OCI-LY7 (cell line): ENCODE measurements around the gene CTTNBP2NL. TPM values are rescaled to one million over a fixed set of nuclear protein-coding genes. Genes with fewer than 3 reads are reported as not detected.

Experiments
- BruUV-seq: library from RNA; stranded (reverse); fragments of 400-500 nt; replicated peaks from 2 replicates; lab custom pipeline; 2021; lab: Mats Ljungman, UMichigan
- CTCF ChIA-PET: fragments of 300-600 bp; sonication (Branson Sonifier 250); formaldehyde crosslinking; loops from one replicate; lab custom pipeline; 2022; ENCODE audit warnings: antibody characterized with exemption; ENCODE audit not compliant: unreplicated experiment; lab: Charles Lee
- POLR2A ChIA-PET: fragments of 300-600 bp; sonication (Branson Sonifier 250); formaldehyde crosslinking; loops from one replicate; lab custom pipeline; 2022; ENCODE audit warnings: antibody characterized with exemption; lab: Charles Lee
- DNase-seq: peaks from one replicate; pipeline ENCODE4 v3.0.0-alpha.2; 2015; ENCODE audit warnings: low spot score
- H2AFZ ChIP-seq: fragments of 200-600 bp; sonication (generic), shearing (Covaris generic); 2 replicates; pipeline ENCODE4 v1.6.1; 2014; ENCODE audit warnings: mild to moderate bottlenecking, antibody characterized with exemption, low read length, moderate library complexity
- H3K27ac ChIP-seq: fragments of 200-600 bp; sonication (generic); 2 replicates; pipeline ENCODE4 v1.5.1; 2014; ENCODE audit warnings: mixed run types, low read depth, mild to moderate bottlenecking, moderate library complexity, low read length, inconsistent platforms; ENCODE audit not compliant: poor library complexity, severe bottlenecking
- H3K36me3 ChIP-seq: fragments of 200-600 bp; sonication (generic); 2 replicates; pipeline ENCODE4 v1.6.1; 2014; ENCODE audit warnings: mild to moderate bottlenecking, antibody characterized with exemption, low read length, moderate library complexity, mixed read lengths; ENCODE audit not compliant: insufficient read depth
- H3K4me1 ChIP-seq: fragments of 200-600 bp; sonication (generic); 2 replicates; pipeline ENCODE4 v1.5.1; 2014; ENCODE audit warnings: mild to moderate bottlenecking, low read length; ENCODE audit not compliant: insufficient read depth, poor library complexity, severe bottlenecking
- H3K4me2 ChIP-seq: fragments of 200-600 bp; sonication (generic); 2 replicates; pipeline ENCODE4 v1.6.1; 2014; ENCODE audit warnings: mild to moderate bottlenecking, low read length
- H3K4me3 ChIP-seq: fragments of 200-600 bp; sonication (generic); 2 replicates; pipeline ENCODE4 v1.5.1; 2014; ENCODE audit warnings: mild to moderate bottlenecking, low read depth, low read length; ENCODE audit not compliant: poor library complexity, severe bottlenecking
- H3K79me2 ChIP-seq: fragments of 200-600 bp; sonication (generic); 2 replicates; pipeline ENCODE4 v1.6.1; 2016; ENCODE audit warnings: low read depth, mild to moderate bottlenecking, low read length, moderate library complexity, mixed read lengths; ENCODE audit not compliant: insufficient read depth
- H3K9me2 ChIP-seq: fragments of 200-600 bp; sonication (generic); 2 replicates; pipeline ENCODE4 v1.6.1; 2016; ENCODE audit warnings: mild to moderate bottlenecking, low read length, mixed read lengths; ENCODE audit not compliant: insufficient read depth
- H3K9me3 ChIP-seq: fragments of 200-600 bp; sonication (generic); 2 replicates; pipeline ENCODE4 v1.6.1; 2014; ENCODE audit warnings: mild to moderate bottlenecking, mixed run types, low read length, mixed read lengths
- H4K20me1 ChIP-seq: fragments of 200-600 bp; sonication (generic); 2 replicates; pipeline ENCODE4 v1.6.1; 2014; ENCODE audit warnings: mild to moderate bottlenecking, antibody characterized with exemption, low read length, moderate library complexity, mixed read lengths; ENCODE audit not compliant: insufficient read depth
- CTCF ChIP-seq: fragments of 200-600 bp; sonication (generic); conservative IDR thresholded peaks from 2 replicates; pipeline ENCODE4 v1.5.1; 2014; ENCODE audit warnings: mild to moderate bottlenecking, antibody characterized with exemption, low read length, moderate library complexity, mixed read lengths
- EZH2phosphoT487 ChIP-seq: fragments of 200-600 bp; sonication (generic); IDR thresholded peaks from 2 replicates; pipeline ENCODE4 v1.6.1; 2018; ENCODE audit warnings: low read depth, borderline replicate concordance, mild to moderate bottlenecking, mixed run types, antibody characterized with exemption, low read length, moderate library complexity, mixed read lengths
- intact Hi-C: fragments of 100-400 bp; cut with micrococcal nuclease; formaldehyde crosslinking; loops from one replicate; pipeline ENCODE4 v1.10.0; 2022; ENCODE audit not compliant: unreplicated experiment
- total RNA-seq, 2 experiments: library from RNA; depleted of rRNA in 1 of 2; stranded (reverse); fragments of >200 nt in 1 of 2; shearing (Covaris generic) in 1 of 2; gene quantifications; 2 replicates each; pipeline ENCODE4 v1.2.3, GENCODE V29; 2014 to 2022

CTTNBP2NL gene
- total RNA-seq, 2 experiments from 2014 or later: 1.5 to 8.7 TPM

GRCh38 chr1:112380356-112380755 is 15.7 kb upstream of the CTTNBP2NL start:
- H3K27ac ChIP-seq: no peak overlapping the region
- no peak overlapping the region for H2AFZ ChIP-seq
- TF ChIP-seq CTCF (no peak), EZH2phosphoT487 (no peak)
- no peak for DNase-seq
- H3K4me1 ChIP-seq: no peaks in the 10 kb centered on the region
- H3K9me3 ChIP-seq: no peaks in the 10 kb centered on the region
- POLR2A ChIA-PET: interaction anchor here (0.6 kb wide), 1 partner anchor 259 kb away, joined by 5 read pairs; no protein-coding TSS in a partner anchor
- H3K36me3 ChIP-seq: no peaks in the 10 kb centered on the region
- no peaks in the 10 kb centered on the region for H3K79me2 ChIP-seq
- CTCF ChIA-PET: interaction anchor here (0.7 kb wide), 1 partner anchor 8 kb away, joined by 3 read pairs; no protein-coding TSS in a partner anchor
- intact Hi-C loops: no loop called here
- H3K4me2 ChIP-seq: no peak overlapping the region
- H4K20me1 ChIP-seq: no peaks in the 10 kb centered on the region
- H3K4me3 ChIP-seq: no peak overlapping the region
- BruUV-seq: no TSS peak
- H3K9me2 ChIP-seq: no peaks in the 10 kb centered on the region

- H3K4me1 ChIP-seq: no peaks in the 10 kb centered on the region
- TF ChIP-seq CTCF (no peak), EZH2phosphoT487 (no peak)
Measured at GRCh38 chr1:112381324-112382076, 14.5 kb upstream of the CTTNBP2NL start.

More at GRCh38 chr1:112381324-112382076, 14.5 kb upstream of the CTTNBP2NL start:
- Histone ChIP-seq H3K9me2 (no peaks in the 10 kb centered on the region), H3K9me3 (no peaks in the 10 kb centered on the region), H4K20me1 (no peaks in the 10 kb centered on the region), H3K27ac (no peak overlapping the region), H2AFZ (no peak overlapping the region), H3K79me2 (no peaks in the 10 kb centered on the region), H3K36me3 (no peaks in the 10 kb centered on the region), H3K4me2 (no peak overlapping the region), H3K4me3 (no peak overlapping the region)
- no peak for DNase-seq
- intact Hi-C loops: no loop called here
- CTCF ChIA-PET: no interaction called here
- POLR2A ChIA-PET: interaction anchor here (0.7 to 1.1 kb wide), 3 partner anchors 26 to 323 kb away, joined by 3 to 4 read pairs (median 3); no protein-coding TSS in a partner anchor
- BruUV-seq: no TSS peak
